Neural cell (in vitro differentiated cells): Measurements from ENCODE around the gene APOBEC2. TPM values are rescaled to one million over a fixed set of nuclear protein-coding genes. Genes with fewer than 3 reads are reported as not detected.

Source experiments
- H2AFZ ChIP-seq: fragments of 200-600, 300-800 bp; sonication (generic), shearing (Covaris generic); 2 replicates; pipeline ENCODE4 v1.6.0; 2014; ENCODE audit warnings: low read depth, mild to moderate bottlenecking, antibody characterized with exemption, low read length, moderate library complexity
- H3F3A ChIP-seq: fragments of 200-600 bp; shearing (Covaris generic); 2 replicates; pipeline ENCODE4 v1.6.1; 2016; ENCODE audit warnings: mild to moderate bottlenecking, moderate library complexity, mixed read lengths, antibody characterized with exemption, low read length; ENCODE audit not compliant: insufficient read depth, poor library complexity, severe bottlenecking
- H3K27ac ChIP-seq: fragments of 200-600, 300-800 bp; sonication (generic), shearing (Covaris generic); 2 replicates; pipeline ENCODE4 v1.5.1; 2014; ENCODE audit warnings: mild to moderate bottlenecking, low read length, moderate library complexity
- H3K27me3 ChIP-seq: fragments of 300-800, 200-600 bp; sonication (generic), shearing (Covaris generic); 2 replicates; pipeline ENCODE4 v1.6.0; 2014; ENCODE audit warnings: mild to moderate bottlenecking, low read depth, low read length, moderate library complexity; ENCODE audit not compliant: insufficient read depth
- H3K36me3 ChIP-seq: fragments of 300-800, 200-600 bp; sonication (generic), shearing (Covaris generic); 2 replicates; pipeline ENCODE4 v1.5.1; 2014; ENCODE audit warnings: mild to moderate bottlenecking, antibody characterized with exemption, low read length, moderate library complexity; ENCODE audit not compliant: insufficient read depth
- H3K4me2 ChIP-seq: fragments of 300-800, 200-600 bp; sonication (generic), shearing (Covaris generic); 2 replicates; pipeline ENCODE4 v1.6.0; 2014; ENCODE audit warnings: mild to moderate bottlenecking, low read length
- H3K4me3 ChIP-seq: fragments of 300-800, 200-600 bp; sonication (generic), shearing (Covaris generic); 2 replicates; pipeline ENCODE4 v1.5.1; 2014; ENCODE audit warnings: mild to moderate bottlenecking, low read length, moderate library complexity
- H3K79me2 ChIP-seq: fragments of 200-600 bp; shearing (Covaris generic); replicated peaks from 2 replicates; pipeline ENCODE4 v1.6.0; 2014; ENCODE audit warnings: mild to moderate bottlenecking, low read length, moderate library complexity; ENCODE audit not compliant: insufficient read depth
- H3K9ac ChIP-seq: fragments of 300-800, 200-600 bp; sonication (generic), shearing (Covaris generic); 2 replicates; pipeline ENCODE4 v1.6.1; 2016; ENCODE audit warnings: mild to moderate bottlenecking, low read length, mixed read lengths
- H3K9me2 ChIP-seq: fragments of 200-600 bp; shearing (Covaris generic); 2 replicates; pipeline ENCODE4 v1.6.1; 2016; ENCODE audit warnings: mild to moderate bottlenecking, low read length, mixed read lengths; ENCODE audit not compliant: insufficient read depth
- H3K9me3 ChIP-seq: fragments of 200-600, 300-800 bp; sonication (generic), shearing (Covaris generic); 2 replicates; pipeline ENCODE4 v1.6.1; 2016; ENCODE audit warnings: mild to moderate bottlenecking, mixed run types, low read length, moderate library complexity, mixed read lengths
- H4K20me1 ChIP-seq: fragments of 200-600 bp; shearing (Covaris generic); 2 replicates; pipeline ENCODE4 v1.6.1; 2016; ENCODE audit warnings: mild to moderate bottlenecking, mixed run types; ENCODE audit not compliant: insufficient read depth
- CTCF ChIP-seq: fragments of 450-650 bp; IDR thresholded peaks from 2 replicates; pipeline ENCODE4 v1.5.1; 2014; ENCODE audit warnings: antibody characterized with exemption, mild to moderate bottlenecking, moderate library complexity; ENCODE audit not compliant: poor library complexity, severe bottlenecking
- EP300 ChIP-seq: fragments of 450-650 bp; conservative IDR thresholded peaks from 2 replicates; pipeline ENCODE4 v1.6.1; 2014; ENCODE audit warnings: antibody characterized with exemption, mild to moderate bottlenecking, moderate library complexity; ENCODE audit not compliant: poor library complexity, severe bottlenecking
- EZH2 ChIP-seq: fragments of 200-600, 300-800 bp; shearing (Covaris generic), sonication (generic); IDR thresholded peaks from 2 replicates; pipeline ENCODE4 v1.6.1; 2014; ENCODE audit warnings: antibody characterized with exemption, low read length, borderline replicate concordance, mild to moderate bottlenecking; ENCODE audit not compliant: insufficient read depth, poor library complexity, severe bottlenecking
- MXI1 ChIP-seq: fragments of 450-650 bp; conservative IDR thresholded peaks from 2 replicates; pipeline ENCODE4 v1.6.1; 2014; ENCODE audit warnings: antibody characterized with exemption, mild to moderate bottlenecking; ENCODE audit not compliant: poor library complexity, severe bottlenecking
- POLR2AphosphoS5 ChIP-seq: IDR thresholded peaks from 2 replicates; pipeline ENCODE4 v1.6.1; 2012
- RAD21 ChIP-seq: fragments of 450-650 bp; conservative IDR thresholded peaks from 2 replicates; pipeline ENCODE4 v1.6.1; 2014; ENCODE audit warnings: antibody characterized with exemption, mild to moderate bottlenecking, moderate library complexity
- REST ChIP-seq: IDR thresholded peaks from 2 replicates; pipeline ENCODE4 v1.6.1; 2012; ENCODE audit warnings: borderline replicate concordance
- SMC3 ChIP-seq: fragments of 450-650 bp; conservative IDR thresholded peaks from 2 replicates; pipeline ENCODE4 v1.6.1; 2014; ENCODE audit warnings: antibody characterized with exemption, mild to moderate bottlenecking, moderate library complexity; ENCODE audit not compliant: poor library complexity
- TAF1 ChIP-seq: IDR thresholded peaks from 2 replicates; pipeline ENCODE4 v1.6.1; 2012; ENCODE audit warnings: low read depth
- polyA plus RNA-seq: library from polyadenylated mRNA; depleted of rRNA; stranded (reverse); fragments of >200 nt; gene quantifications from 2 replicates; pipeline ENCODE4 v1.2.3, GENCODE V29; 2014

Gene APOBEC2
- polyA plus RNA-seq, 1 donor from 2014 or later, result not detected

- H4K20me1 ChIP-seq, result no peaks in the 10 kb centered on the region
- no peaks in the 10 kb centered on the region for H3K36me3 ChIP-seq
- H3K9me3 ChIP-seq, result no peaks in the 10 kb centered on the region
- no peaks in the 10 kb centered on the region for H3F3A ChIP-seq
- no peaks in the 10 kb centered on the region for H3K9me2 ChIP-seq
- H2AFZ ChIP-seq, result no peak overlapping the region
- H3K27me3 ChIP-seq, result no peaks in the 10 kb centered on the region
- no peak for TF ChIP-seq MXI1
- TF ChIP-seq REST, result no peak
- TF ChIP-seq RAD21, result no peak
- no peak for TF ChIP-seq EZH2
- TF ChIP-seq SMC3, result no peak
- no peak for TF ChIP-seq TAF1
- TF ChIP-seq CTCF, result no peak
- no peak for TF ChIP-seq POLR2AphosphoS5
- no peak for TF ChIP-seq EP300
- H3K9ac ChIP-seq, result no peak overlapping the region
- no peaks in the 10 kb centered on the region for H3K79me2 ChIP-seq
- no peak overlapping the region for H3K27ac ChIP-seq
- H3K4me3 ChIP-seq, result no peak overlapping the region
- no peak overlapping the region for H3K4me2 ChIP-seq
Observed at GRCh38 chr6:41059556-41059955, 6.6 kb downstream of the APOBEC2 start.

GRCh38 chr6:41061196-41061726, 8.3 kb downstream of the APOBEC2 start:
- Histone ChIP-seq H3F3A (no peaks in the 10 kb centered on the region), H3K27me3 (no peaks in the 10 kb centered on the region), H3K79me2 (no peaks in the 10 kb centered on the region), H3K4me2 (no peak overlapping the region), H3K9me2 (no peaks in the 10 kb centered on the region), H3K36me3 (no peaks in the 10 kb centered on the region), H3K27ac (no peak overlapping the region), H3K4me3 (no peak overlapping the region), H2AFZ (no peak overlapping the region), H4K20me1 (no peaks in the 10 kb centered on the region), H3K9me3 (no peaks in the 10 kb centered on the region), H3K9ac (no peak overlapping the region)
- TF ChIP-seq SMC3 (no peak), RAD21 (no peak), TAF1 (no peak), POLR2AphosphoS5 (no peak), EP300 (no peak), EZH2 (no peak), CTCF (no peak), REST (no peak), MXI1 (no peak)
